H1 (cell line): ENCODE results near the gene GRID1. TPM values are rescaled to one million over a fixed set of nuclear protein-coding genes. Genes with fewer than 3 reads are reported as not detected.

Experiments
- CEBPB ChIP-seq: IDR thresholded peaks from 2 replicates; pipeline ENCODE4 v1.6.1; 2012; ENCODE audit warnings: low read depth, low read length
- EP300 ChIP-seq, 2 experiments: IDR thresholded peaks; 1 replicate in 1 of 2; 2 replicates in 1 of 2; pipeline ENCODE4 v1.6.1; 2011 to 2012; ENCODE audit warnings: low read depth in 2 of 2, low read length in 2 of 2, mild to moderate bottlenecking in 2 of 2, borderline replicate concordance in 1 of 2, inconsistent platforms in 1 of 2, moderate library complexity in 1 of 2
- SIRT6 ChIP-seq: IDR thresholded peaks from one replicate; pipeline ENCODE4 v1.7.1; 2012; ENCODE audit warnings: low read length, inconsistent platforms
- polyA plus RNA-seq, 7 experiments: library from polyadenylated mRNA; depleted of rRNA in 3 of 7; stranded (reverse) in 5 of 7; unstranded in 2 of 7; fragments of >200 nt in 5 of 7; fragments of 200-250 nt in 2 of 7; gene quantifications; 1 replicate in 5 of 7; 2 replicates in 1 of 7; 4 replicates in 1 of 7; pipeline versions ENCODE4 v1.2.1 to v1.2.3, GENCODE V29; 2011 to 2013; ENCODE audit warnings: missing spikeins in 2 of 7, mixed read lengths in 2 of 7
- total RNA-seq: library from RNA; stranded (reverse); fragmentation: NEBNext Ultra II Directional; extraction: Animal tissue kit (Norgen Biotek cat#: 25700); gene quantifications from 2 replicates; pipeline ENCODE4 v1.2.1, GENCODE V29; 2021
- TF ChIP-seq, protein P1 (sequence below), 3 experiments: IDR thresholded peaks; 1 replicate in 2 of 3; 2 replicates in 1 of 3; pipeline versions ENCODE4 v1.5.1 to v1.6.1; 2011; ENCODE audit warnings: low read length in 3 of 3, mild to moderate bottlenecking in 3 of 3, inconsistent platforms in 2 of 3, low read depth in 1 of 3, moderate library complexity in 1 of 3; ENCODE audit not compliant: insufficient read depth in 1 of 3; ENCODE audit errors: control extremely low read depth in 1 of 3
- TF ChIP-seq, protein P2 (sequence below): fragments of 300-600 bp; sonication (generic); IDR thresholded peaks from 2 replicates; pipeline ENCODE4 v1.7.1; 2012; ENCODE audit warnings: low read length, moderate library complexity, mild to moderate bottlenecking, inconsistent platforms; ENCODE audit not compliant: insufficient replicate concordance

The GRID1 gene
- total and polyA plus RNA-seq, 2 of the 8 experiments (the other 6 are each of a cell fraction or from before 2014, with no cell fraction given), result 0.22 to 0.30 TPM

DNA sequence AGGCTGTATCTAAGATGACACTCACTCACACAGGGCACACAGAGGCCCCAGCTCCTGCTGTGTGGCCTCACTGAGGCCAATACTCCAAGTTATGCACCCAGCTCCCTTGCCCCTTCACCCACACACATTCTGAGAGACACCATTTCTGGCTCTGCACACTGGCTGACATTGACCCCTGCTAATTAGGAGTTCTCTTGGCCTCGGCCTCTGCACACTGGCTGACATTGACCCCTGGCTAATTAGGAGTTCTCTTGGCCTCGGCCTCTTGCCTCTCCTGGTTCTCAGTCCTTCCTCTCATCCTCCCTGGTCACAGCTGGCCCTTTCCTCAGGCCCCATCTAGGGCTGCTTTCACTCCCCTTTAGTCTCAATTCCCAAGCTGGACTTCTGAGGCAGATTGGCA, 97.3 kb downstream of the GRID1 start (continued):
- TF ChIP-seq, protein P1, sequence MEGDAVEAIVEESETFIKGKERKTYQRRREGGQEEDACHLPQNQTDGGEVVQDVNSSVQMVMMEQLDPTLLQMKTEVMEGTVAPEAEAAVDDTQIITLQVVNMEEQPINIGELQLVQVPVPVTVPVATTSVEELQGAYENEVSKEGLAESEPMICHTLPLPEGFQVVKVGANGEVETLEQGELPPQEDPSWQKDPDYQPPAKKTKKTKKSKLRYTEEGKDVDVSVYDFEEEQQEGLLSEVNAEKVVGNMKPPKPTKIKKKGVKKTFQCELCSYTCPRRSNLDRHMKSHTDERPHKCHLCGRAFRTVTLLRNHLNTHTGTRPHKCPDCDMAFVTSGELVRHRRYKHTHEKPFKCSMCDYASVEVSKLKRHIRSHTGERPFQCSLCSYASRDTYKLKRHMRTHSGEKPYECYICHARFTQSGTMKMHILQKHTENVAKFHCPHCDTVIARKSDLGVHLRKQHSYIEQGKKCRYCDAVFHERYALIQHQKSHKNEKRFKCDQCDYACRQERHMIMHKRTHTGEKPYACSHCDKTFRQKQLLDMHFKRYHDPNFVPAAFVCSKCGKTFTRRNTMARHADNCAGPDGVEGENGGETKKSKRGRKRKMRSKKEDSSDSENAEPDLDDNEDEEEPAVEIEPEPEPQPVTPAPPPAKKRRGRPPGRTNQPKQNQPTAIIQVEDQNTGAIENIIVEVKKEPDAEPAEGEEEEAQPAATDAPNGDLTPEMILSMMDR (IDR thresholded peaks at IDR 0.05; ENCODE audit: control extremely low read depth in 1 of 3, insufficient read depth in 1 of 3, low read depth in 1 of 3, low read length in 3 of 3), result no peak
- TF ChIP-seq EP300 (IDR thresholded peaks at IDR 0.05; ENCODE audit: borderline replicate concordance in 1 of 2, low read depth in 2 of 2, low read length in 2 of 2) (no peak), SIRT6 (no peak), CEBPB (no peak)
- TF ChIP-seq, protein P2, sequence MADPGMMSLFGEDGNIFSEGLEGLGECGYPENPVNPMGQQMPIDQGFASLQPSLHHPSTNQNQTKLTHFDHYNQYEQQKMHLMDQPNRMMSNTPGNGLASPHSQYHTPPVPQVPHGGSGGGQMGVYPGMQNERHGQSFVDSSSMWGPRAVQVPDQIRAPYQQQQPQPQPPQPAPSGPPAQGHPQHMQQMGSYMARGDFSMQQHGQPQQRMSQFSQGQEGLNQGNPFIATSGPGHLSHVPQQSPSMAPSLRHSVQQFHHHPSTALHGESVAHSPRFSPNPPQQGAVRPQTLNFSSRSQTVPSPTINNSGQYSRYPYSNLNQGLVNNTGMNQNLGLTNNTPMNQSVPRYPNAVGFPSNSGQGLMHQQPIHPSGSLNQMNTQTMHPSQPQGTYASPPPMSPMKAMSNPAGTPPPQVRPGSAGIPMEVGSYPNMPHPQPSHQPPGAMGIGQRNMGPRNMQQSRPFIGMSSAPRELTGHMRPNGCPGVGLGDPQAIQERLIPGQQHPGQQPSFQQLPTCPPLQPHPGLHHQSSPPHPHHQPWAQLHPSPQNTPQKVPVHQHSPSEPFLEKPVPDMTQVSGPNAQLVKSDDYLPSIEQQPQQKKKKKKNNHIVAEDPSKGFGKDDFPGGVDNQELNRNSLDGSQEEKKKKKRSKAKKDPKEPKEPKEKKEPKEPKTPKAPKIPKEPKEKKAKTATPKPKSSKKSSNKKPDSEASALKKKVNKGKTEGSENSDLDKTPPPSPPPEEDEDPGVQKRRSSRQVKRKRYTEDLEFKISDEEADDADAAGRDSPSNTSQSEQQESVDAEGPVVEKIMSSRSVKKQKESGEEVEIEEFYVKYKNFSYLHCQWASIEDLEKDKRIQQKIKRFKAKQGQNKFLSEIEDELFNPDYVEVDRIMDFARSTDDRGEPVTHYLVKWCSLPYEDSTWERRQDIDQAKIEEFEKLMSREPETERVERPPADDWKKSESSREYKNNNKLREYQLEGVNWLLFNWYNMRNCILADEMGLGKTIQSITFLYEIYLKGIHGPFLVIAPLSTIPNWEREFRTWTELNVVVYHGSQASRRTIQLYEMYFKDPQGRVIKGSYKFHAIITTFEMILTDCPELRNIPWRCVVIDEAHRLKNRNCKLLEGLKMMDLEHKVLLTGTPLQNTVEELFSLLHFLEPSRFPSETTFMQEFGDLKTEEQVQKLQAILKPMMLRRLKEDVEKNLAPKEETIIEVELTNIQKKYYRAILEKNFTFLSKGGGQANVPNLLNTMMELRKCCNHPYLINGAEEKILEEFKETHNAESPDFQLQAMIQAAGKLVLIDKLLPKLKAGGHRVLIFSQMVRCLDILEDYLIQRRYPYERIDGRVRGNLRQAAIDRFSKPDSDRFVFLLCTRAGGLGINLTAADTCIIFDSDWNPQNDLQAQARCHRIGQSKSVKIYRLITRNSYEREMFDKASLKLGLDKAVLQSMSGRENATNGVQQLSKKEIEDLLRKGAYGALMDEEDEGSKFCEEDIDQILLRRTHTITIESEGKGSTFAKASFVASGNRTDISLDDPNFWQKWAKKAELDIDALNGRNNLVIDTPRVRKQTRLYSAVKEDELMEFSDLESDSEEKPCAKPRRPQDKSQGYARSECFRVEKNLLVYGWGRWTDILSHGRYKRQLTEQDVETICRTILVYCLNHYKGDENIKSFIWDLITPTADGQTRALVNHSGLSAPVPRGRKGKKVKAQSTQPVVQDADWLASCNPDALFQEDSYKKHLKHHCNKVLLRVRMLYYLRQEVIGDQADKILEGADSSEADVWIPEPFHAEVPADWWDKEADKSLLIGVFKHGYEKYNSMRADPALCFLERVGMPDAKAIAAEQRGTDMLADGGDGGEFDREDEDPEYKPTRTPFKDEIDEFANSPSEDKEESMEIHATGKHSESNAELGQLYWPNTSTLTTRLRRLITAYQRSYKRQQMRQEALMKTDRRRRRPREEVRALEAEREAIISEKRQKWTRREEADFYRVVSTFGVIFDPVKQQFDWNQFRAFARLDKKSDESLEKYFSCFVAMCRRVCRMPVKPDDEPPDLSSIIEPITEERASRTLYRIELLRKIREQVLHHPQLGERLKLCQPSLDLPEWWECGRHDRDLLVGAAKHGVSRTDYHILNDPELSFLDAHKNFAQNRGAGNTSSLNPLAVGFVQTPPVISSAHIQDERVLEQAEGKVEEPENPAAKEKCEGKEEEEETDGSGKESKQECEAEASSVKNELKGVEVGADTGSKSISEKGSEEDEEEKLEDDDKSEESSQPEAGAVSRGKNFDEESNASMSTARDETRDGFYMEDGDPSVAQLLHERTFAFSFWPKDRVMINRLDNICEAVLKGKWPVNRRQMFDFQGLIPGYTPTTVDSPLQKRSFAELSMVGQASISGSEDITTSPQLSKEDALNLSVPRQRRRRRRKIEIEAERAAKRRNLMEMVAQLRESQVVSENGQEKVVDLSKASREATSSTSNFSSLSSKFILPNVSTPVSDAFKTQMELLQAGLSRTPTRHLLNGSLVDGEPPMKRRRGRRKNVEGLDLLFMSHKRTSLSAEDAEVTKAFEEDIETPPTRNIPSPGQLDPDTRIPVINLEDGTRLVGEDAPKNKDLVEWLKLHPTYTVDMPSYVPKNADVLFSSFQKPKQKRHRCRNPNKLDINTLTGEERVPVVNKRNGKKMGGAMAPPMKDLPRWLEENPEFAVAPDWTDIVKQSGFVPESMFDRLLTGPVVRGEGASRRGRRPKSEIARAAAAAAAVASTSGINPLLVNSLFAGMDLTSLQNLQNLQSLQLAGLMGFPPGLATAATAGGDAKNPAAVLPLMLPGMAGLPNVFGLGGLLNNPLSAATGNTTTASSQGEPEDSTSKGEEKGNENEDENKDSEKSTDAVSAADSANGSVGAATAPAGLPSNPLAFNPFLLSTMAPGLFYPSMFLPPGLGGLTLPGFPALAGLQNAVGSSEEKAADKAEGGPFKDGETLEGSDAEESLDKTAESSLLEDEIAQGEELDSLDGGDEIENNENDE, result no peak
- TF ChIP-seq, all 59 proteins: peak for 0
